Measurements from ENCODE around the gene CYP4A11.
A peak's percentile ranks its signal among the peaks of the same experiment; 100 is the strongest.
"Not testable (repeated sequence)": the region's sequence is repeated elsewhere in the genome, so short reads cannot be mapped to it uniquely, and the experiment has no call there.

Gene CYP4A11

DNA sequence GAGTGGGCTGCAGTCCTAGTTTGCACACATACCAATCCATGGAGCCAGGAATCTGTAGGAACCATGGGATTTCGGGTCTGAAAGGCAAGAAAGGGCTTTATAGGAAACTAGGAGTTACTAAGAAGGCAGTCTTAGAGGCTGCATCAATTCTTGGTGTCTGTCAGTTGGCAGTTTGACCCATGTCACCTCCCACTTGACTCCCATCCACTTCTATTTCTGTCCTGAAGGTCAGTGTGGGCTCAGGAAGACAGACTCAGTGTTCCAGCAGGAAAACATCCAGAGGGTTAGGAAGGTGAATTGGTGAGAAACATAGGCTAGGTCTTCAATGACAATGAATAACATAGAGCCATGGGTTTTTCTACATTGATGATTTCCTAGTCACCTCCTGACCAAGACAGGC is 4.0 kb downstream of the CYP4A11 start:
- no peak overlapping the region for H3K9ac ChIP-seq (ENCODE audit: low read depth, low read length, poor library complexity, severe bottlenecking)
- no peaks in the 10 kb centered on the region for H3K79me2 ChIP-seq (ENCODE audit: insufficient read depth, low read length)
- no peak overlapping the region for H3K4me2 ChIP-seq (ENCODE audit: low read depth, low read length, poor library complexity, severe bottlenecking)

GRCh38 chr1:46936788-46937187 is 4.5 kb downstream of the CYP4A11 start:
- Histone ChIP-seq H3K36me3 (ENCODE audit: insufficient read depth, low read length) (no peaks in the 10 kb centered on the region), H3K27me3 (ENCODE audit: insufficient read depth, low read length, poor library complexity, severe bottlenecking) (no peaks in the 10 kb centered on the region), H2AFZ (ENCODE audit: low read length) (no peak overlapping the region), H3K9me2 (replicated peaks; ENCODE audit: low read depth, low read length) (no peaks in the 10 kb centered on the region), H3K9ac (ENCODE audit: low read depth, low read length, poor library complexity, severe bottlenecking) (no peak overlapping the region), H3K79me2 (ENCODE audit: insufficient read depth, low read length) (no peaks in the 10 kb centered on the region), H3K9me3 (ENCODE audit: insufficient read depth, low read depth, low read length) (no peaks in the 10 kb centered on the region), H3K4me2 (ENCODE audit: low read depth, low read length, poor library complexity, severe bottlenecking) (no peak overlapping the region), H3K4me1 (ENCODE audit: insufficient read depth, low read length, poor library complexity, severe bottlenecking) (no peaks in the 10 kb centered on the region), H3K4me3 (ENCODE audit: low read length, poor library complexity, severe bottlenecking) (no peak overlapping the region), H4K20me1 (ENCODE audit: insufficient read depth, low read length, poor library complexity, severe bottlenecking) (no peaks in the 10 kb centered on the region), H3F3A (ENCODE audit: low read depth) (no peaks in the 10 kb centered on the region)
- TF ChIP-seq EZH2phosphoT487 (IDR thresholded peaks at IDR 0.05; ENCODE audit: borderline replicate concordance), result no peak
- TF ChIP-seq, protein P1, sequence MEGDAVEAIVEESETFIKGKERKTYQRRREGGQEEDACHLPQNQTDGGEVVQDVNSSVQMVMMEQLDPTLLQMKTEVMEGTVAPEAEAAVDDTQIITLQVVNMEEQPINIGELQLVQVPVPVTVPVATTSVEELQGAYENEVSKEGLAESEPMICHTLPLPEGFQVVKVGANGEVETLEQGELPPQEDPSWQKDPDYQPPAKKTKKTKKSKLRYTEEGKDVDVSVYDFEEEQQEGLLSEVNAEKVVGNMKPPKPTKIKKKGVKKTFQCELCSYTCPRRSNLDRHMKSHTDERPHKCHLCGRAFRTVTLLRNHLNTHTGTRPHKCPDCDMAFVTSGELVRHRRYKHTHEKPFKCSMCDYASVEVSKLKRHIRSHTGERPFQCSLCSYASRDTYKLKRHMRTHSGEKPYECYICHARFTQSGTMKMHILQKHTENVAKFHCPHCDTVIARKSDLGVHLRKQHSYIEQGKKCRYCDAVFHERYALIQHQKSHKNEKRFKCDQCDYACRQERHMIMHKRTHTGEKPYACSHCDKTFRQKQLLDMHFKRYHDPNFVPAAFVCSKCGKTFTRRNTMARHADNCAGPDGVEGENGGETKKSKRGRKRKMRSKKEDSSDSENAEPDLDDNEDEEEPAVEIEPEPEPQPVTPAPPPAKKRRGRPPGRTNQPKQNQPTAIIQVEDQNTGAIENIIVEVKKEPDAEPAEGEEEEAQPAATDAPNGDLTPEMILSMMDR (conservative IDR thresholded peaks at IDR 0.05; ENCODE audit: low read length), result no peak

More for the DNA sequence above, 4.0 kb downstream of the CYP4A11 start:
- Histone ChIP-seq H3K27me3 (ENCODE audit: insufficient read depth, low read length, poor library complexity, severe bottlenecking) (no peaks in the 10 kb centered on the region), H3K36me3 (ENCODE audit: insufficient read depth, low read length) (no peaks in the 10 kb centered on the region), H2AFZ (ENCODE audit: low read length) (no peak overlapping the region), H3K9me3 (ENCODE audit: insufficient read depth, low read depth, low read length) (no peaks in the 10 kb centered on the region), H3K4me3 (ENCODE audit: low read length, poor library complexity, severe bottlenecking) (no peak overlapping the region), H3K9me2 (replicated peaks; ENCODE audit: low read depth, low read length) (no peaks in the 10 kb centered on the region), H3K4me1 (ENCODE audit: insufficient read depth, low read length, poor library complexity, severe bottlenecking) (no peaks in the 10 kb centered on the region), H3F3A (ENCODE audit: low read depth) (no peaks in the 10 kb centered on the region), H4K20me1 (ENCODE audit: insufficient read depth, low read length, poor library complexity, severe bottlenecking) (no peaks in the 10 kb centered on the region)
- TF ChIP-seq, protein P1 (conservative IDR thresholded peaks at IDR 0.05; ENCODE audit: low read length), result no peak
- no peak for TF ChIP-seq EZH2phosphoT487 (IDR thresholded peaks at IDR 0.05; ENCODE audit: borderline replicate concordance)

DNA sequence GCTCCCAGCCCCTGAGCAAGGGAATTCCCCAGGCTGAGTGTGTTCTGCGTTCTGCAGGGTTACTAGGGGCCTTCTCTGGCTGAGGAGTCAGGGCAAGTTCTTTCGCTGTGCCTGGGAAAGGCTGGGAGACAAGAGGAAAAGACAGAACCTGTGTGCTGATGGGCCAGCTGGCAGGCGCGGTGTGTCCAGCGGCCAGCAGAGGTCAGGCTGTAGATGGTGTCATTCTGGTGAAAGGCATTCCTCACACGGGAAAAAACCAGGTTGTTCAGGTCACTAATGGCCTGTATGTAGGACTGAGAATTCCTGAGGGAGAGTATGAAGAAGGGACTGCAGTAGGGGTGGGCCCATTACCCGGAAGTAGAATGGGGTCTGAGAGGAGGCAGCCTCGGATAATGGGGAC is 6.4 kb downstream of the CYP4A11 start:
- H3K79me2 ChIP-seq (ENCODE audit: insufficient read depth, low read length); H3K4me3 ChIP-seq (ENCODE audit: low read length, poor library complexity, severe bottlenecking); H3K9me2 ChIP-seq (replicated peaks; ENCODE audit: low read depth, low read length); H3K27me3 ChIP-seq (ENCODE audit: insufficient read depth, low read length, poor library complexity, severe bottlenecking); H3K9me3 ChIP-seq (ENCODE audit: insufficient read depth, low read depth, low read length); H3K9ac ChIP-seq (ENCODE audit: low read depth, low read length, poor library complexity, severe bottlenecking); H3K4me2 ChIP-seq (ENCODE audit: low read depth, low read length, poor library complexity, severe bottlenecking); H3K36me3 ChIP-seq (ENCODE audit: insufficient read depth, low read length); H3K4me1 ChIP-seq (ENCODE audit: insufficient read depth, low read length, poor library complexity, severe bottlenecking); H2AFZ ChIP-seq (ENCODE audit: low read length); H4K20me1 ChIP-seq (ENCODE audit: insufficient read depth, low read length, poor library complexity, severe bottlenecking); H3F3A ChIP-seq (ENCODE audit: low read depth): not testable (repeated sequence)
- TF ChIP-seq, protein P1 (conservative IDR thresholded peaks at IDR 0.05; ENCODE audit: low read length), result peak; percentile 58

DNA sequence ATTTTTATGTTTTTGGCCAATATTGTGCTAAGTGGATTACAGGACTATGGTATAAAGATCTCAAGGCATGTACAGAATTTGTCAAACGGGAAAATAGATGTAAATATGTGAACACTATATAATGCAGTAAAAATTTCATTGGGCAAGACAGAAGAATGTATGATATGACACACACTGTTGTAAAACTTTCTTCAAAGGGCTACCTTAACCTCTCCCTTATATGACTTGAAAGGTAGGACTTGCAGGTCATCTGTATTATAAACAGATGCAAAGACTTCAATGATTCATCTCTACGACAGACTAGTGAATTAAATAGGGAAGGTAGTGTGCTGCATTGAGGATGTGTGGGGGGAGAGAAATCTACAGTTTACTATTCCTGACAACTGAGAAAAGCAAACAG is 9.3 kb downstream of the CYP4A11 start:
- not testable (repeated sequence) for H4K20me1 ChIP-seq (ENCODE audit: insufficient read depth, low read length, poor library complexity, severe bottlenecking); H3K4me1 ChIP-seq (ENCODE audit: insufficient read depth, low read length, poor library complexity, severe bottlenecking); H3K79me2 ChIP-seq (ENCODE audit: insufficient read depth, low read length); H3K36me3 ChIP-seq (ENCODE audit: insufficient read depth, low read length); H3K9me2 ChIP-seq (replicated peaks; ENCODE audit: low read depth, low read length); H3K9me3 ChIP-seq (ENCODE audit: insufficient read depth, low read depth, low read length); H2AFZ ChIP-seq (ENCODE audit: low read length); H3F3A ChIP-seq (ENCODE audit: low read depth); H3K4me3 ChIP-seq (ENCODE audit: low read length, poor library complexity, severe bottlenecking); H3K4me2 ChIP-seq (ENCODE audit: low read depth, low read length, poor library complexity, severe bottlenecking); H3K27me3 ChIP-seq (ENCODE audit: insufficient read depth, low read length, poor library complexity, severe bottlenecking); H3K9ac ChIP-seq (ENCODE audit: low read depth, low read length, poor library complexity, severe bottlenecking)
